Activated gamma-delta T cell treated with Interleukin-2 at 50 U/mL for 16 hours (primary cell): ENCODE data around the gene DRC1.

Source experiments
- DNase-seq: peaks from one replicate; pipeline ENCODE4 v3.0.0-alpha.2; 2020

Gene DRC1

GRCh38 chr2:26449278-26450030, 47.7 kb downstream of the DRC1 start:
- DNase-seq: no peak

- no peak for DNase-seq
Observed at GRCh38 chr2:26450031-26450635, 48.4 kb downstream of the DRC1 start.

- DNase-seq: no peak
Observed at GRCh38 chr2:26451700-26452099, 50.0 kb downstream of the DRC1 start.

GRCh38 chr2:26453421-26454329, 52.0 kb downstream of the DRC1 start:
- no peak for DNase-seq

- no peak for DNase-seq
Observed at GRCh38 chr2:26454561-26455001, 52.9 kb downstream of the DRC1 start.

- DNase-seq: no peak
Observed at GRCh38 chr2:26455037-26455669, 53.4 kb downstream of the DRC1 start.

- no peak for DNase-seq
Observed at GRCh38 chr2:26455670-26456439, 54.1 kb downstream of the DRC1 start.

- DNase-seq: no peak
Observed at GRCh38 chr2:26456440-26457250, 54.9 kb downstream of the DRC1 start.

- no peak for DNase-seq
Observed at GRCh38 chr2:26457251-26457666, 55.5 kb downstream of the DRC1 start.

GRCh38 chr2:26457695-26458364, 56.1 kb downstream of the DRC1 start:
- no peak for DNase-seq

- DNase-seq: no peak
Observed at GRCh38 chr2:26458365-26459042, 56.8 kb downstream of the DRC1 start.

GRCh38 chr2:26459991-26460612, 58.4 kb downstream of the DRC1 start:
- no peak for DNase-seq

GRCh38 chr2:26460613-26461031, 58.9 kb downstream of the DRC1 start:
- DNase-seq: no peak

- DNase-seq: no peak
Observed at GRCh38 chr2:26461601-26462023, 59.9 kb downstream of the DRC1 start.

- no peak for DNase-seq
Observed at GRCh38 chr2:26462100-26462499, 60.4 kb downstream of the DRC1 start.

GRCh38 chr2:26462511-26463243, 61.0 kb downstream of the DRC1 start:
- no peak for DNase-seq

GRCh38 chr2:26463244-26464192, 61.8 kb downstream of the DRC1 start:
- no peak for DNase-seq
